IPS-18c (cell line): Measurements from ENCODE around the gene SAE1.
"Not testable (repeated sequence)": the region's sequence is repeated elsewhere in the genome, so short reads cannot be mapped to it uniquely, and the experiment has no call there.

Experiments
- H3K4me3 ChIP-seq: 2 replicates; pipeline ENCODE4 v1.7.0; 2013; ENCODE audit warnings: low read depth, mild to moderate bottlenecking, low read length, moderate library complexity; ENCODE audit not compliant: insufficient read depth
- H3K9me3 ChIP-seq: one replicate; pipeline ENCODE4 v1.6.1; 2013; ENCODE audit warnings: mild to moderate bottlenecking, low read length, moderate library complexity; ENCODE audit not compliant: control insufficient read depth, insufficient read depth

SAE1 gene

DNA sequence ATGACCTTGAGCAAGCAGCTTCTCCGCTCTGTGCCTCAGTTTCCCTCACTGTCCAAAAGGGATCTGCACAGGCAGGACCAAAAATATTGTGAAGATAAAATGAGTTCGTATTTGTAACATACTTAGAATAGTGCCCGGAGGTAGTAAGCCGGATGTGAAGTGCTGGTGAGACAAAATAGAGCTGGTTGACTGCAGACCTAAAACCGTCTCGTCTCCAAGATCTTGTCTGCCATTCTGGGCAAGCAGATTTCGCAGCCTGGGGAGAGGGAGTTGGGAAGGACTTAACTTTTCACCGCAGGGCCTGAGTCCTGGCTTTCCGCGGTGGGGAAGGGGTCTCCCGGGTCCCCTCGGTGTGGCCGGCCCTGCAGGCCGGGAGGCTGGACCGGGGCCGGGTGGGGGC, 108.5 kb downstream of the SAE1 start:
- Histone ChIP-seq H3K9me3 (no peaks in the 10 kb centered on the region), H3K4me3 (peak overlapping the region; percentile 38; the same call in 1 of the 2 replicates)

DNA sequence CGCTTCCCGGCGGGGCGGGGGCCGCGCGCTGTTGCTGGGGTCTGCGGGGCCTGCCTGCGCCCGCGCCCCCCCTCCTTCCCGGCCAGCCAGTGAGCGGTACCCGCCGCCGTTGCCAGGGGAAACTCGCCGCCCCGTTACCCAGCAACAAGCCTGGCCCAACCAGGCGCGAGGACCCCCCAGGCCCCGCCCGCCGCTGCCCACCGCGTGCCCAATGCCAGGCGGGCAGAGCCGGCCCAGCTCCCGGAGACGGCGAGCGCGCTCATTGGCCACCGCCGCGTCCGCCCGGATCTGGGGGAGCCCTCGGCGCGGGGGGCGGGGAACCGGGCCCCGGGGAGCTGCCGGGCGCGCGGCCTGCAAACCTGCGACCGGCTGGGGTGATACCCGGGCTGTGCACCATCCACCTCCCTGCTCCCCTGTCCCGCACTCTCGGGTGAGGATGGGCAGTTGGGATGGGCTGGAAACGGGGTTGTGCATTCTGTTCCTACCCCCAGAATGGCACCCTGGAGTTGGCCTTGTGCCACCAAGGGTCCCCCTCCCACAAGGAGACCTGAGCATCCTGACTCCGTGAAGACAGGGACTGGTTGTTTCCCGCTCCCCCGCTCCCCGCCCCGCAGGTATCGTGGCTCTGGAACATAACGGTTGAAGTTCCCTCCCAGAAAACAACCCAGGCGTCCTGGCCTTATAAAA, 109.1 kb downstream of the SAE1 start:
- Histone ChIP-seq H3K9me3 (no peaks in the 10 kb centered on the region), H3K4me3 (0 out of 2 replicates have a peak overlapping the region, but pooled peaks have one; percentile 34)

DNA sequence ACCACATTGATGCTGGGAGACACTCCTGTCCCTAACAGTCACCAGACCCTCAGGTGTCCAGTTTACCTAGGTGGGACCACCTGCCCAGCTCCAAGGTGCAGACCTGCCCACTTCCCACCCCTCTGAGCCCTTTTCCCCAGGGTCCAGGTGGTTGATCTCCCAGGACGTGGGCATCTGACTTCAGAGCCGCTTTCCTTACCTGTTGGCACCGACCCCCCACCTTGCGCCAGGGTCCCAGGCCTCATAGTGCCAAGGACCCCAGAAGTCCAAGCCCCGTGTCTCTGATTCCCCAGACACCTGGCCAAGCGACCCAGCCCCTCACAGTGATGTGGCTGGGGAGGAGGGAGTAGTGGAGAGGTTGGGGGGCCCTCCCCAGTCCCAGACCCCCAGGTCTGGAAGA, 109.9 kb downstream of the SAE1 start:
- H3K9me3 ChIP-seq: no peaks in the 10 kb centered on the region
- H3K4me3 ChIP-seq: peak overlapping the region; percentile 20; the same call in 1 of the 2 replicates

DNA sequence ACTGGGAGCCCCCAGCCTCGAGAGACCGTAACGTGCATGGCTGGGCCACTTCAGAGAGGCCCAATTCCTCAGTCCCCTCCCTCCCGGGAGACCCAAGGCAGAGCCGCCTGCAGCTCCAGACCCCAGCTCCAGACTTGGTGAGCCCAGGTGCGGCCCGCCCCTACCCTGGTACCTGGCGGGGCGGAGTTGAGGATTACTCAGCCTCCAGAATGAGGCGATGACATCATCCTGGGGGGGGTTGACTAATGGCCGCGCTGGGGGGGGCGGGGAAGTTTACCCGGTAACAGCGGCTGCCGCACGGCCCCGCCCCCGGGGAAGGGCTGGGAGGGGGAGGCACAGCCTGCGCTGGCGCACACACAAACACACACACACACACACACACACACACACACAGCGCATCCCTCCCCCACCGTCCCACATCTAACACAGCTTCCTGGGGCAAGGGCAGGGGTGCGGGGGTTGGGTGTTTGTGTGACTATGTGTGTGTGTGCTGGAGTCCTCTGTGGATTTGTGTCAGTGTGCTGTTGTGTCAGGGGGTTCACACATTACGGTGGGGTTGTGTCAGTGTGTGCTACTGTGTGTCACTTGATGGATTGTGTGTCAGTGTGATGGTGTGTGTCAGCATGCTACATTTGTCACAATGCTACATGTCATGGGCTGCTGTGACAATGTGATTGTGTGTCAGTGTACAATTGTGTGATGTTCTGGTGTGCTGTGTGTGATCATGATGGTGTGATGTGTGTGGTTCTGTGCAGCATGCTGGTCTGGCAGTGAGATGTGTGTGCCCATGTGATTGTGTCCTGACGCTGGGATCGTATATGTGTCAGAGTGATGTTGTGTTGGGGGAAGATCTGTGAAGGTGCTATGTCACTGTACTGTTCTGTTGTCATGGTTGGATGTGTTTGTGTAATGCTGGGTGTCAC, 110.6 kb downstream of the SAE1 start:
- Histone ChIP-seq H3K9me3 (no peaks in the 10 kb centered on the region), H3K4me3 (peak overlapping the region; percentile 20)

DNA sequence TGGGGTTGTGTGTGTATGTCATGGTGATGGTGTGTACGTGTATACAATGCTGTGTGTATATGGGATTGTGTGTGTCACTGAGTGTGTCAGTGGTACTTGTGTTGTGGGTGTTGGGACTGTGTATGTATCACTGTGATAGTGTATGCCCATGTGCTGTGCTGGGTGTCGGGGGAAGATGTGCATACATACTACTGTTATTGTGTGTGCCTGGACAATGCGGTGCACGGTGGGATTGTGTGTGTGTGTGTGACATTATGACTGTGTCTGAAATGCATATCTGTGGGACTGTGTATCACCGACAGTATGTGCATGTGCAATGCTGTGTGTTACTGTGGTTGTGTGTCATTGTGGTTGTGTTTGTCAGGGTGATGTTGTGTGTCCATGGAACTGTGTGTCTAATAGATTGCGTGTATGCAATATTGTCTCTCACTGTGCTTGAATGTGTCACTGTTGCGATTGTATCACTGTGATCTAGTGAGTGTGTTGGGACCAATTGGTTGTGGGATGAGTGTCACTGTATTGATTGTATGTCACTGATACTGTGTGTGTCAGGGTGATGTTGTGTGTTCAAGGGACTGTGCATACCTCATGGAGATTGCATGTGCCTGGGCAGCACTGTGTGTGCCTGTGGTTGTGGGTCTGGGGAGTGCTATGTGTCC, 111.4 kb downstream of the SAE1 start:
- Histone ChIP-seq H3K4me3 (no peak overlapping the region), H3K9me3 (no peaks in the 10 kb centered on the region)

DNA sequence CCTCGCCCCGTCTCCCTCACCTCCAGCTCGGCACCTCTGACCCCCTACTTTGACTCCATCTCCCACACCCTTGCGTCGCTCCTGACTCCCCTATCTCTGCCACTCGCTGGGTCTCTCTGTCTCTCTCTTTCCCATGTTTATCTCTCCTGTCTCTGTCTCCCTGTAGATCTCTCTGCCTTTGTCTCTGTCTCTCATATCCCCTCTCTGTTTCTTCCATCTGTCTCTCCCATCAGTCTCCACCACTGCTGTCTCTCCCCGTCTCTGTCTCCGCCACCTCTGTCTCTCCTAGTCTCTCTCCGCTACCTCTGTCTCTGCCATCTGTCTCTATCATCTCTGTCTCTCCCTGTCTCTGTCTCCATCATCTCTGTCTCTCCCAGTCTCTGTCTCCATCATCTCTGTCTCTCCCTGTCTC, 112.7 kb downstream of the SAE1 start:
- Histone ChIP-seq H3K4me3 (peak overlapping the region; percentile 50; the same call in 1 of the 2 replicates), H3K9me3 (no peaks in the 10 kb centered on the region)

DNA sequence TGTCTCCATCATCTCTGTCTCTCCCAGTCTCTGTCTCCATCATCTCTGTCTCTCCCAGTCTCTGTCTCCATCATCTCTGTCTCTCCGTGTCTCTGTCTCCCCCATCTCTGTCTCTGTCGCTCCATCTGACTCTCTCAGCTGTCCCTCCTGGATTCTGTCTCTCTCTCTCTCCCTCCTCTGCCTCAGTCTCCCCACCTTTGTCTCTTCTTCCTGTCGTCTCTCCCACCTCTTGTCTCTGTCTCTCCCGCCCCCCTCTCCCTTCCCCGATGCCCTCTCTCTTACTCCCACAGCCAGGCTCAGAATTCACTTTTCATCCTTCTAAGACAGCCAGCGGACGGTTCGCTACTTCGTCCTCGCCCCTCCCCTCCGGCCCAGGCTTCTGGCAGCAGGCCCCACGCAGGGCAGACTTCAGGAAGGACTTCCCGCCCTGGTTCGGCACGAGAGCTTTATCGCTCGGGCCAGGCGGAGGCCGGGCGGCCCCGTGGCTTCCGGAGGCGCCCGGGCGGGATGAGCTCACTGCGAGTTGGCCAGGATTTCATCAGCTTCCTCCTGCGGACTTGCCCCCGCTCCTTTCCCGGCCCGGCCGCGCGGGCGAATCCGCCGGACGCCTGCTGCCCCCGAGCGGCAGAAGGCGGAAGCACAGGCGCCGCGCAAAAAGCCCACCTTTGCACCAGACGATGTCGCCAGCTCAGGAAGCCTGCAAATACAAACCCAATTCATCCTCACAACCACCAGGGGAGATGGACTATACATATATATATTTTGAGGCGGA, 113.3 kb downstream of the SAE1 start:
- H3K4me3 ChIP-seq: peak overlapping the region; percentile 50
- H3K9me3 ChIP-seq: no peaks in the 10 kb centered on the region

DNA sequence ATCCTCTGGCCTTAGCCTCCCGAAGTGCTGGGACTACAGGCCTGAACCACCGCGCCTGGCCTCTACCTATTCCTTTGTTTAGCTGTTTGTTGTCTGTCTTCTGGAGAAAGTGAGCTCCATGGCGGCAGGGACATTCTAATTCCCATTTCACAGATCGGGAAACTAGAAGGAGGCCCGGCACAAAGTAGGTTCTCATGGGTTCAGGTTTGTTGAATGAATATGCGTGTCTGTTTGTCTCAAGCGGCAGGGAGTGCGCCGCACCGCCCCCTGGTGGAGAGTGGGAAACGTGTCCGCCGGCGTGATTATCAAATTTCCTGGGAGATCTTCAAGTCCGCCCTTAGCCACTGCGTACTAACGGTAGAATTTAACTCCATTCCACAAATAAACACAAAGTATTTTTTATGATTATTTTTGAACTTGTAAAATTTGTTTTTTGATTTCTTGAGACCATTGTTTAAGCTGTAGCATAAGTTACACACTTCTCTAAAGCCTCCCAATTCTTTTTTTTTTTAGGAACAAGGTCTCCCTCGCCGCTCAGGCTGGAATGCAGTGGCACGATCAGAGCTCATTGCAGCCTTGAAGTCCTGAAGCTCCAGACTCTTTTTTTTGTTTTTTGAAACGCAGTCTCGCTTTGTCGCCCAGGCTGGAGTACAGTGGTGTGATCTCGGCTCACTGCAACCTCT, 116.8 kb downstream of the SAE1 start:
- no peaks in the 10 kb centered on the region for H3K9me3 ChIP-seq
- H3K4me3 ChIP-seq: no peak overlapping the region

DNA sequence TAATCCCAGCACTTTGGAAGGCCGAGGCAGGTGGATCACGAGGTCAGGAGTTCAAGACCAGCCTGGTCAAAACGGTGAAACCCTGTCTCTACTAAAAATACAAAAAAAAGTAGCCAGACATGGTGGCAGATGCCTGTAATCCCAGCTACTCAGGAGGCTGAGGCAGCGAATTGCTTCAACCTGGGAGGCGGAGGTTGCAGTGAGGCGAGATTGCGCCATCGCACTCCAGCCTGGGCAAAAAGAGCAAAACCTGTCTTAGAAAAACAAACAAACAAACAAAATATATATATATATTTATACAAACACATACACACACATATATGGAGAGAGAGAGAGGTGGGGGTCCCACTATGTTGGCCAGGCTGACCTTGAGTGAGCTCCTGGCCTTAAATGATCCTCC, 122.4 kb downstream of the SAE1 start:
- not testable (repeated sequence) for H3K9me3 ChIP-seq, H3K4me3 ChIP-seq

DNA sequence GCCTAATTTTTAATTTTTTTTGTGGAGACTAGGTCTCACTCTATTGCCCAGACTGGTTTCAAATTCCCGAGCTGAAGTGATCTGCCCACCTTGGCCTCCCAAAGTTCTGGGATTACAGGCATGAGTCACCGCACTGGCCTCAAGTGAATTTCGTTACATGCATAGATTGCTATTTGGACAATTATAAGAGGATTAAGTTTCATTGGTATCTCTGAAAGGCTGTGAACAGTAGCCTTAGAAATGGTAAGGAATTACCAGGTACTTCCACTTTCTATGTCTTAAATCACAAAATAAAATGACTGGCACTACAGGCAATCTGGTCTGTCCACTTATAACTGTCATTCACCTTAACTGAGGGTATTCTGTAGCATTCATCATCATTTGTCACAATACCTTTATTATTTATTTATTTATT, 122.8 kb downstream of the SAE1 start:
- Histone ChIP-seq H3K9me3 (no peaks in the 10 kb centered on the region), H3K4me3 (no peak overlapping the region)

DNA sequence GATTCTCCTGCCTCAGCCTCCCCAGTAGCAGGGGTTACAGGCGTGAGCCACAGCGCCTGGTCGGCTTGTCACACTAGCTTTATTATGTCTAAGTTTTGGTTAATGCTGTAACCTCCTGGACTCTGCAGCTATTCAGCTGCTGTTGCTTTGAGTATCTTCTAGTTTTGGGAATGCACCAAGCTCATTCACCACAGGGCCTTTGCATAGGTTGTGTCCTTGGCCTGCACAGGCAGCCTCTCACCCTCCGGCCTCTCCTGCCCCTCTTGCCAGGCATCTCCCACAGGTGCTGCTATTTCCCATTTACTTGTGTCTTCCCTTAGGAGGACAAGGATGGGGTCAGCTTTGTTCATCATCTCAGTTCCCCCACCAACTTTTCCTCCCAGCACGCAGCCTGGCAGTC, 123.3 kb downstream of the SAE1 start:
- Histone ChIP-seq H3K9me3 (no peaks in the 10 kb centered on the region), H3K4me3 (no peak overlapping the region)

DNA sequence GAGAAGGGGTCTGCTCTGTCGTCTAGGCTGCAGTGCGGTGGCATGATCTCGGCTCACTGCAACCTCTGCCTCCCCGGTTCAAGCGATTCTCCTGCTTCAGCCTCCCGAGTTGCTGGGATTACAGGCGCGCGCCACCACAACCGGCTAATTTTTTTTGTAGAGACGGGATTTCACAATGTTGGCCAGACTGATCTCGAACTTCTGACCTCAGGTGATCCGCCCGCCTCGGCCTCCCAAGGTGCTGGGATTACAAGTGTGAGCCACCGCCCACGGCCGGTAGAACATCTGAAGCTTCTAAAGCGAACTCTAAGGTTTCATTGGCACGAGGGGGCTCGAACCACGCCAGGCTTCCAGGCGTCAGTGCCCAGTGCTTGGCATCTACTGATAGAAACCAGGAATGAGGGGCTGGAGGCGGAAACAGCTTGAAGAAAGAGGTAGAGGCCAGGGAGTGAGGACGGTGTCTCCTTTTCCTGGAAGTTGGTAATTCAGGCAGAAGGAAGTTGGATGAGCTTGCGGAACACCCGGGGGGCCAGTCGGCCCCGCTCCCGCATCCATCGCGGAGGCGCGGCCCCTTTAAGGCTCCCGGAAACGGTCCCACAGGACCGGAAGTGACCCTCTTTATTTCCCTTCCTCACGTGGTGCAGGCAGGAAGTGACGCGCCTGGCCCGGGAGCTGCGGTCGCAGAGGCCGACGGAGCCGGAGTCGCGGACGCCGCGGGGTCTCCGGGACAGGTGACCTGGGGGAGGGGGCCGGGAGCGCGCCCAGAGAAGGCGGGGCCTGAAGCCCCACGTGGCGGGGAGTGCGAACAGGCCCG, 125.5 kb downstream of the SAE1 start, which contains the start of gene CCDC9:
Gene CCDC9, plus strand, starts transcription at position 647 of the 814 bp plus-strand sequence. CDS start 1,876 bp downstream, outside the sequence.
- Histone ChIP-seq H3K4me3 (peak within 1 kb of the TSS; percentile 68), H3K9me3 (no peaks in the 10 kb centered on the region)

DNA sequence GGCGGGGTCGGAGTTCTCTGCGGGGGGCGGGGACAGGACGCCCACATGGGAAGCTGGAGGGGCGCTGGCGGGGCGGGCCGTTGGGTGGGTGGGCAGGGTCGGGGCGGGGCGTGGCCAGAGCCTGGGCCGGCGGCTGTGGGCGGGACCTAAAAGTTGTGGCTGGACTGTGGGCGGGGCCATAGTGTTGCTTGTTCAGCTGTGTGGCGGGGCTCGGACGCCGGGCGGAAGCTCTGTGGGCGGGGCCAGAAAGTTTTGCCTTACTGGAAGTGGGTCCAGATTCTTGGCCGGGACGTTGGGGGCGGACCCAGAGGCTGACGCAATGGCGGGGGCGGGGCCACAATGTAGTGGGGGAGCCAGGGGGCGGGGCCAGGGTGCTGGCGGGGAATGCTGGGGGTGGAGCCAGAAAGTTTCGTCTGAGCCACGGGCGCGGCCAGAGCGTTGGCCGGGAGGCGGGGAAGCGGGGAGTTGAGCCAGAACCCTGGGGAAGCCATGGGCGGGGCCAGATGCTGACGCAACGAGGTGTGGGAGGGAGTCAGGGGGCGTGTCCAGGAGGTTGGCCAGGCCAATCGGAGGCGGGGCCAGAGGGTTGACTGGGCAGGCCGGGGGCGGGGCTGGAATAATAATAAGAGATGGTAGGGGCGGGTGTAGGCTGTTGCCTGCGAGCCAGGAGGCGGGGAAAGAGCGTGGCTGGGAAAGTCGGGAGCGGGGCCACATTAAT, 126.2 kb downstream of the SAE1 start:
- no peaks in the 10 kb centered on the region for H3K9me3 ChIP-seq
- H3K4me3 ChIP-seq: peak overlapping the region; percentile 55

DNA sequence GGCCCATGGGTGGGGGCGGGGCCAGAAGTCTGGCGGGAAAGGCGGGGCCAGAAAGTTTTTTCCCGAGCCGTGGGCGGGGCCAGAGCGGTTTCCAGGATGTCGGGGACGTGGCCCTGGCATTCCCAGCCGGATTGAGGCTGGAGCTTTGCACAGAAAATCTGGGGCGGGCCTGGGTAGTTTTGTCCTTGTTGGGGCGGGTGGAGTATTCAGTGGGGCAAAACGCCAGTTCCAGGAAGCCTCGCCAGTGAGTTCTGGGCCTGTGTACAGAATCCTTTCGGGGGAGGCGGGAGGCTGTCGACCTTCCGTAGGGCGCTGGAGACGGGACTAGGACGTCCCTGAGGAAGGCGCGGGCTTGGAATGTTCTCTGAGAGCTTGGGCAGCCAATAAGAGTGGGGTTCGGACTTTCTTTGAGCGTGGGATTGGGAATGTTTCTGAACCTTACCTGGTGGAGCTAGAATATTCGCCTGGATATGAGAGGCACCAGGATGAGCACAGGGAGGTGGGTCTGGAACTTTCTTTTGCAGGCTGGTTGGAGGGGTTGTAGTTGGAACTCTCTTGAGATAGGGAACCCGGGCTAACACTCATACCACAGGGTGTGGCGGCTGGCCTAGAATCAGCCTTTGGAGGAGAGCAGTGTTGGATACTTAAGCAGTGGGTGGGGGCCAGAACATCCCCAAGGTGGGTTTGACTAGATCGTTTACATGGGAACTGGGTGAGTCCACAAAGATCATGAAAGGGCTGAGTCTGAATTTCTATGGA, 127.0 kb downstream of the SAE1 start:
- Histone ChIP-seq H3K4me3 (peak overlapping the region; percentile 68), H3K9me3 (no peaks in the 10 kb centered on the region)

DNA sequence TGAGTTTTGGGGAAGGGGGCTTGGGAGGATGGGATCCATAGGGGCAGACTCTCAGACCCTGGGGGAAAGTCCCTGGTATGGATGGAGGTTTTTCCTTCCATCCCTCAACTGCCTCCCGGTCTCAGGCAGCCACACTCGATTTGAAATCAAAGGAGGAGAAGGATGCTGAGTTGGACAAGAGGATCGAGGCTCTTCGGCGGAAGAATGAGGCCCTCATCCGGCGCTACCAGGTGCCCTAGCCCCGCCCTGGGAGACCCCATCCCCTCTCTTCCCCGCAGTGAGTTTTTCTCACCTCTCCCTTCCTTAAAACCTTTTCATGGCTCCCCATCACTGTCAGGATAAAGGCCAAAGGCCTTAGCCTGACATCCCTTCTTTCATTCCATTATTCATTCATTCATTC, 127.8 kb downstream of the SAE1 start:
- Histone ChIP-seq H3K9me3 (no peaks in the 10 kb centered on the region), H3K4me3 (no peak overlapping the region)
